HepG2 (cell line): ENCODE data around the gene CCR8.

Source experiments
- CAMTA2 ChIP-seq: sonication (generic); formaldehyde crosslinking; IDR thresholded peaks from 2 replicates; pipeline ENCODE4 v1.4.0; 2020; ENCODE audit warnings: mild to moderate bottlenecking, missing genetic modification reagents, borderline replicate concordance
- CREM ChIP-seq, 2 experiments: sonication (generic) in 1 of 2; formaldehyde crosslinking in 1 of 2; IDR thresholded peaks; 2 replicates each; pipeline versions ENCODE4 v1.4.0 to v1.6.1; 2016 to 2020; ENCODE audit warnings: antibody characterized with exemption in 1 of 2, mild to moderate bottlenecking in 1 of 2, missing genetic modification reagents in 1 of 2
- EZH2 ChIP-seq: conservative IDR thresholded peaks from 2 replicates; pipeline ENCODE4 v1.6.1; 2012; ENCODE audit warnings: mild to moderate bottlenecking, low read depth, low read length, moderate library complexity
- FLYWCH1 ChIP-seq: sonication (generic); formaldehyde crosslinking; IDR thresholded peaks from 2 replicates; pipeline ENCODE4 v1.8.1; 2023; ENCODE audit warnings: mild to moderate bottlenecking, missing genetic modification reagents
- HDAC2 ChIP-seq: sonication (generic); formaldehyde crosslinking; IDR thresholded peaks from 2 replicates; pipeline ENCODE4 v1.4.0; 2020; ENCODE audit warnings: missing genetic modification reagents
- MEIS2 ChIP-seq: sonication (generic); formaldehyde crosslinking; IDR thresholded peaks from 2 replicates; pipeline ENCODE4 v1.9.0; 2021; ENCODE audit warnings: mild to moderate bottlenecking, missing genetic modification reagents
- MLXIP ChIP-seq: sonication (generic); formaldehyde crosslinking; IDR thresholded peaks from 2 replicates; pipeline ENCODE4 v1.9.0; 2021; ENCODE audit warnings: missing genetic modification reagents, borderline replicate concordance
- MYC ChIP-seq: sonication (generic); formaldehyde crosslinking; IDR thresholded peaks from 2 replicates; pipeline ENCODE4 v1.9.0; 2021; ENCODE audit warnings: missing genetic modification reagents, borderline replicate concordance
- PBX3 ChIP-seq: sonication (generic); formaldehyde crosslinking; IDR thresholded peaks from 2 replicates; pipeline ENCODE4 v1.8.1; 2023; ENCODE audit warnings: missing genetic modification reagents, inconsistent platforms, borderline replicate concordance
- ZNF513 ChIP-seq: sonication (generic); formaldehyde crosslinking; conservative IDR thresholded peaks from 2 replicates; pipeline ENCODE4 v1.5.0; 2020; ENCODE audit warnings: missing genetic modification reagents
- ZNF558 ChIP-seq: sonication (generic); formaldehyde crosslinking; IDR thresholded peaks from 2 replicates; pipeline ENCODE4 v1.9.0; 2022; ENCODE audit warnings: mild to moderate bottlenecking, missing genetic modification reagents, borderline replicate concordance
- ZNF609 ChIP-seq: sonication (generic); formaldehyde crosslinking; IDR thresholded peaks from 2 replicates; pipeline ENCODE4 v1.4.0; 2020; ENCODE audit warnings: mild to moderate bottlenecking, missing genetic modification reagents, borderline replicate concordance
- TF ChIP-seq, protein P1 (sequence below): sonication (generic); formaldehyde crosslinking; IDR thresholded peaks from 2 replicates; pipeline ENCODE4 v1.4.0; 2020; ENCODE audit warnings: missing genetic modification reagents
- TF ChIP-seq, protein P2 (sequence below): sonication (generic); formaldehyde crosslinking; IDR thresholded peaks from 2 replicates; pipeline ENCODE4 v1.5.0; 2020; ENCODE audit warnings: mild to moderate bottlenecking, missing genetic modification reagents, moderate library complexity

GRCh38 chr3:39350714-39351113 is 21.2 kb downstream of the CCR8 start:
- TF ChIP-seq HDAC2 (CRISPR knock-in tag), result no peak
- TF ChIP-seq EZH2, result no peak
- no peak for TF ChIP-seq MLXIP (CRISPR knock-in tag)
- no peak for TF ChIP-seq ZNF609 (CRISPR knock-in tag)
- TF ChIP-seq, protein P1, sequence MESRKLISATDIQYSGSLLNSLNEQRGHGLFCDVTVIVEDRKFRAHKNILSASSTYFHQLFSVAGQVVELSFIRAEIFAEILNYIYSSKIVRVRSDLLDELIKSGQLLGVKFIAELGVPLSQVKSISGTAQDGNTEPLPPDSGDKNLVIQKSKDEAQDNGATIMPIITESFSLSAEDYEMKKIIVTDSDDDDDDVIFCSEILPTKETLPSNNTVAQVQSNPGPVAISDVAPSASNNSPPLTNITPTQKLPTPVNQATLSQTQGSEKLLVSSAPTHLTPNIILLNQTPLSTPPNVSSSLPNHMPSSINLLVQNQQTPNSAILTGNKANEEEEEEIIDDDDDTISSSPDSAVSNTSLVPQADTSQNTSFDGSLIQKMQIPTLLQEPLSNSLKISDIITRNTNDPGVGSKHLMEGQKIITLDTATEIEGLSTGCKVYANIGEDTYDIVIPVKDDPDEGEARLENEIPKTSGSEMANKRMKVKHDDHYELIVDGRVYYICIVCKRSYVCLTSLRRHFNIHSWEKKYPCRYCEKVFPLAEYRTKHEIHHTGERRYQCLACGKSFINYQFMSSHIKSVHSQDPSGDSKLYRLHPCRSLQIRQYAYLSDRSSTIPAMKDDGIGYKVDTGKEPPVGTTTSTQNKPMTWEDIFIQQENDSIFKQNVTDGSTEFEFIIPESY (CRISPR knock-in tag), result no peak
- TF ChIP-seq ZNF558 (CRISPR knock-in tag), result no peak
- TF ChIP-seq FLYWCH1 (CRISPR knock-in tag), result no peak
- TF ChIP-seq CAMTA2 (CRISPR knock-in tag), result no peak
- TF ChIP-seq, protein P2, sequence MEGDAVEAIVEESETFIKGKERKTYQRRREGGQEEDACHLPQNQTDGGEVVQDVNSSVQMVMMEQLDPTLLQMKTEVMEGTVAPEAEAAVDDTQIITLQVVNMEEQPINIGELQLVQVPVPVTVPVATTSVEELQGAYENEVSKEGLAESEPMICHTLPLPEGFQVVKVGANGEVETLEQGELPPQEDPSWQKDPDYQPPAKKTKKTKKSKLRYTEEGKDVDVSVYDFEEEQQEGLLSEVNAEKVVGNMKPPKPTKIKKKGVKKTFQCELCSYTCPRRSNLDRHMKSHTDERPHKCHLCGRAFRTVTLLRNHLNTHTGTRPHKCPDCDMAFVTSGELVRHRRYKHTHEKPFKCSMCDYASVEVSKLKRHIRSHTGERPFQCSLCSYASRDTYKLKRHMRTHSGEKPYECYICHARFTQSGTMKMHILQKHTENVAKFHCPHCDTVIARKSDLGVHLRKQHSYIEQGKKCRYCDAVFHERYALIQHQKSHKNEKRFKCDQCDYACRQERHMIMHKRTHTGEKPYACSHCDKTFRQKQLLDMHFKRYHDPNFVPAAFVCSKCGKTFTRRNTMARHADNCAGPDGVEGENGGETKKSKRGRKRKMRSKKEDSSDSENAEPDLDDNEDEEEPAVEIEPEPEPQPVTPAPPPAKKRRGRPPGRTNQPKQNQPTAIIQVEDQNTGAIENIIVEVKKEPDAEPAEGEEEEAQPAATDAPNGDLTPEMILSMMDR (CRISPR knock-in tag), result no peak
- TF ChIP-seq MEIS2, result no peak
- TF ChIP-seq PBX3 (CRISPR knock-in tag), result no peak
- TF ChIP-seq ZNF513 (CRISPR knock-in tag), result no peak
- TF ChIP-seq MYC (CRISPR knock-in tag), result no peak
- no peak for TF ChIP-seq CREM (IDR thresholded peaks at IDR 0.05)
- TF ChIP-seq CREM (CRISPR knock-in tag; IDR thresholded peaks at IDR 0.05), result no peak
